HL-60 (cell line): ENCODE measurements around the gene RBM28.

Experiments used
- DNase-seq, 2 experiments: peaks; one replicate each; pipeline ENCODE4 v3.0.0-alpha.2; 2010 to 2020; ENCODE audit warnings: low read depth in 1 of 2, low spot score in 1 of 2
- H3K27ac ChIP-seq: fragments of 250-450 bp; sonication (Bioruptor Pico); replicated peaks from 2 replicates; pipeline ENCODE4 v1.5.1; 2020; ENCODE audit warnings: mild to moderate bottlenecking, moderate library complexity
- H3K27me3 ChIP-seq: fragments of 250-450 bp; sonication (Bioruptor Pico); 2 replicates; pipeline ENCODE4 v1.5.1; 2021; ENCODE audit warnings: mild to moderate bottlenecking, moderate library complexity; ENCODE audit not compliant: insufficient read depth, poor library complexity, severe bottlenecking
- H3K4me3 ChIP-seq: replicated peaks from 2 replicates; pipeline ENCODE4 v1.5.1; 2011; ENCODE audit warnings: mild to moderate bottlenecking, control low read depth, low read length; ENCODE audit not compliant: insufficient read depth
- CTCF ChIP-seq: IDR thresholded peaks from one replicate; pipeline ENCODE4 v1.5.1; 2011; ENCODE audit warnings: low read length, control low read depth, inconsistent platforms; ENCODE audit not compliant: insufficient read depth
- GABPA ChIP-seq: IDR thresholded peaks from 2 replicates; pipeline ENCODE4 v1.6.1; 2012; ENCODE audit warnings: low read depth
- POLR2AphosphoS5 ChIP-seq: IDR thresholded peaks from 2 replicates; pipeline ENCODE4 v1.6.1; 2012; ENCODE audit warnings: low read depth
- REST ChIP-seq: IDR thresholded peaks from 2 replicates; pipeline ENCODE4 v1.6.1; 2012; ENCODE audit warnings: low read depth; ENCODE audit not compliant: insufficient replicate concordance
- SPI1 ChIP-seq: IDR thresholded peaks from 2 replicates; pipeline ENCODE4 v1.6.1; 2012; ENCODE audit warnings: low read depth, mild to moderate bottlenecking, borderline replicate concordance

Gene RBM28

GRCh38 chr7:128310499-128310898, 33.2 kb downstream of the RBM28 start:
- Histone ChIP-seq H3K4me3 (no peak overlapping the region), H3K27ac (no peak overlapping the region), H3K27me3 (no peaks in the 10 kb centered on the region)
- no peak for TF ChIP-seq REST
- no peak for TF ChIP-seq SPI1
- TF ChIP-seq CTCF, result no peak
- no peak for TF ChIP-seq POLR2AphosphoS5
- no peak for TF ChIP-seq GABPA
- no peak for DNase-seq

GRCh38 chr7:128309976-128310375, 33.7 kb downstream of the RBM28 start:
- H3K27ac ChIP-seq, result no peak overlapping the region
- H3K27me3 ChIP-seq, result no peaks in the 10 kb centered on the region
- no peak for DNase-seq
- TF ChIP-seq POLR2AphosphoS5, result no peak
- TF ChIP-seq REST, result no peak
- TF ChIP-seq GABPA, result no peak
- no peak for TF ChIP-seq CTCF
- TF ChIP-seq SPI1, result no peak
- no peak overlapping the region for H3K4me3 ChIP-seq

GRCh38 chr7:128309124-128309523, 34.6 kb downstream of the RBM28 start:
- DNase-seq, result no peak
- Histone ChIP-seq H3K27ac (no peak overlapping the region), H3K27me3 (no peaks in the 10 kb centered on the region), H3K4me3 (no peak overlapping the region)
- no peak for TF ChIP-seq POLR2AphosphoS5
- TF ChIP-seq GABPA, result no peak
- TF ChIP-seq SPI1, result no peak
- TF ChIP-seq CTCF, result no peak
- TF ChIP-seq REST, result no peak
